ENCODE results near the gene CDK5RAP1. TPM values are rescaled to one million over a fixed set of nuclear protein-coding genes. Genes with fewer than 3 reads are reported as not detected.

The CDK5RAP1 gene
- total RNA-seq, 4 donors from 2014 or later: 11.3 to 19.5 (median 16.9) TPM

GRCh38 chr20:33337119-33337518, 64.2 kb downstream of the CDK5RAP1 start:
- Histone ChIP-seq H3K4me1 (no peaks in the 10 kb centered on the region), H3K27me3 (peaks cover 0 to 31% (median 0%) of the 10 kb centered on the region in 4 donors), H3K27ac (replicated peaks in 1 of 4) (no peak overlapping the region), H3K4me3 (no peak overlapping the region), H3K9me3 (no peaks in the 10 kb centered on the region), H3K36me3 (no peaks in the 10 kb centered on the region)
- WGBS: 74% methylated on average over 8 of the region's 8 CpGs
- intact Hi-C loops (cut with DNase I): no loop called here
- TF ChIP-seq POLR2AphosphoS5 (IDR thresholded peaks at IDR 0.05) (no peak), EP300 (IDR thresholded peaks at IDR 0.05) (no peak), POLR2A (IDR thresholded peaks at IDR 0.05; ENCODE audit: low read depth) (no peak)
- TF ChIP-seq, protein P1, sequence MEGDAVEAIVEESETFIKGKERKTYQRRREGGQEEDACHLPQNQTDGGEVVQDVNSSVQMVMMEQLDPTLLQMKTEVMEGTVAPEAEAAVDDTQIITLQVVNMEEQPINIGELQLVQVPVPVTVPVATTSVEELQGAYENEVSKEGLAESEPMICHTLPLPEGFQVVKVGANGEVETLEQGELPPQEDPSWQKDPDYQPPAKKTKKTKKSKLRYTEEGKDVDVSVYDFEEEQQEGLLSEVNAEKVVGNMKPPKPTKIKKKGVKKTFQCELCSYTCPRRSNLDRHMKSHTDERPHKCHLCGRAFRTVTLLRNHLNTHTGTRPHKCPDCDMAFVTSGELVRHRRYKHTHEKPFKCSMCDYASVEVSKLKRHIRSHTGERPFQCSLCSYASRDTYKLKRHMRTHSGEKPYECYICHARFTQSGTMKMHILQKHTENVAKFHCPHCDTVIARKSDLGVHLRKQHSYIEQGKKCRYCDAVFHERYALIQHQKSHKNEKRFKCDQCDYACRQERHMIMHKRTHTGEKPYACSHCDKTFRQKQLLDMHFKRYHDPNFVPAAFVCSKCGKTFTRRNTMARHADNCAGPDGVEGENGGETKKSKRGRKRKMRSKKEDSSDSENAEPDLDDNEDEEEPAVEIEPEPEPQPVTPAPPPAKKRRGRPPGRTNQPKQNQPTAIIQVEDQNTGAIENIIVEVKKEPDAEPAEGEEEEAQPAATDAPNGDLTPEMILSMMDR (IDR thresholded peaks at IDR 0.05): no peak
- no peak for DNase-seq (ENCODE audit: extremely low spot score)

DNA sequence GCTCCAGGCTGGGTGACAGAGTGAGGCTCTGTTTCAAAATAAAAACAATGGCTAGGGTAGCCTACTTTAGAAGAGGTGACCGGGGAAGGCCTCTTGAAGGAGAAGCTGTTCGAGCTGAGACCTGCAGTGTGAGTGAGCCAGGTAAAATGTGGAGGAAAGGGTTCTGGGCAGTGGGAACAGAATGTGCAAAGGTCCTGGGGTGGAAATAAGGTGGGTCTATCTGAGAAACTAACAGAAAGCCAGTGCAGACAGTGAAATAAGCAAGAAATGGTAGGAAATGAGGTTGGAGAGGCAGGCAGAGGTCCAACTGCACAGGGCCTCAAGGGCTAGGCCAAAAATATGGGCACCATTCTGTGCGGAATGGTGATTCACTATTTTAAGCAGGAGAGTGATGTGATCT, 64.9 kb downstream of the CDK5RAP1 start:
- H3K27me3 ChIP-seq: peaks cover 0 to 26% (median 0%) of the 10 kb centered on the region in 4 donors
- no peaks in the 10 kb centered on the region for H3K9me3 ChIP-seq
- no peak overlapping the region for H3K27ac ChIP-seq (replicated peaks in 1 of 4)
- WGBS: 84% methylated on average over 3 of the region's 3 CpGs
- no peak overlapping the region for H3K4me3 ChIP-seq
- intact Hi-C loops (cut with DNase I): no loop called here
- TF ChIP-seq POLR2A (IDR thresholded peaks at IDR 0.05; ENCODE audit: low read depth) (no peak), EP300 (IDR thresholded peaks at IDR 0.05) (no peak)
- TF ChIP-seq, protein P1 (IDR thresholded peaks at IDR 0.05): no peak
- H3K4me1 ChIP-seq: no peaks in the 10 kb centered on the region
- no peak for DNase-seq (ENCODE audit: extremely low spot score)
- no peaks in the 10 kb centered on the region for H3K36me3 ChIP-seq

GRCh38 chr20:33334111-33334510, 67.2 kb downstream of the CDK5RAP1 start:
- H3K36me3 ChIP-seq: no peaks in the 10 kb centered on the region
- intact Hi-C loops (cut with DNase I): no loop called here
- no peaks in the 10 kb centered on the region for H3K9me3 ChIP-seq
- TF ChIP-seq EP300 (IDR thresholded peaks at IDR 0.05) (no peak), POLR2A (IDR thresholded peaks at IDR 0.05; ENCODE audit: low read depth) (no peak), POLR2AphosphoS5 (IDR thresholded peaks at IDR 0.05) (no peak)
- TF ChIP-seq, protein P1 (IDR thresholded peaks at IDR 0.05): no peak
- H3K4me1 ChIP-seq: no peaks in the 10 kb centered on the region
- WGBS: 86% methylated on average over 3 of the region's 3 CpGs
- H3K4me3 ChIP-seq: no peak overlapping the region
- peaks cover 0 to 27% (median 0%) of the 10 kb centered on the region in 4 donors for H3K27me3 ChIP-seq
- no peak for DNase-seq (ENCODE audit: extremely low spot score)
- H3K27ac ChIP-seq (replicated peaks in 1 of 4): no peak overlapping the region

GRCh38 chr20:33333616-33334015, 67.7 kb downstream of the CDK5RAP1 start:
- Histone ChIP-seq H3K4me1 (no peaks in the 10 kb centered on the region), H3K36me3 (no peaks in the 10 kb centered on the region), H3K9me3 (no peaks in the 10 kb centered on the region), H3K4me3 (no peak overlapping the region), H3K27me3 (peaks cover 0 to 27% (median 0%) of the 10 kb centered on the region in 4 donors), H3K27ac (replicated peaks in 1 of 4) (no peak overlapping the region)
- intact Hi-C loops (cut with DNase I): no loop called here
- 91% methylated on average over 7 of the region's 7 CpGs for WGBS
- TF ChIP-seq EP300 (IDR thresholded peaks at IDR 0.05) (no peak), POLR2AphosphoS5 (IDR thresholded peaks at IDR 0.05) (no peak), POLR2A (IDR thresholded peaks at IDR 0.05; ENCODE audit: low read depth) (no peak)
- TF ChIP-seq, protein P1 (IDR thresholded peaks at IDR 0.05): no peak
- DNase-seq (ENCODE audit: extremely low spot score): no peak

DNA sequence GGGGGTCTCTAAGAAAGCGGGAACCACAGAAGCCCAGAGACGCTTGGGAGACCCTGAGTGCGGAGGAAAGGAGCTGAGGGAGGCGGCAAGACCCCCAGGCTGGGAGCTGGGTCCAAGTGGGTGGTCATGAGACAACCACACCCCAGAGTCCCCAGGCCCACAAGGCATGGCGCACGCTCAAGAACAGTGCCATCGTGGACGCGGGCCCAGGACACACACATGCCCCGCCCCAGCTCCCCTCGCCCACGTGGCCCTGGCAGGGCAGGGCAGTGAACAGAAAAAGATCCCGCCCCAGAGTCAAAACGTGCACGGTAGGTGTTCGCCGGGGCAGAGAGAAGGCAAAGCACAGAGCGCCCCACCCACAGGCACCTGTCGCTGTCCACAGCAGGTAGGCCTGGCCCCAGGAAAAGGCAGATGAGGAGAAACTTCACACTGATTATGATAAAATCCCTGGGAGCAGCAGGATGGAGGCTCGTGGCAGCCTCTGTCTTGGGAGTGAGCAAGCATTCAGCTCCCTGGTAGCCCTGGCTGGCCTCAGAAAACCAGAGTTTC, 68.3 kb downstream of the CDK5RAP1 start:
- Histone ChIP-seq H3K4me3 (no peak overlapping the region), H3K9me3 (no peaks in the 10 kb centered on the region), H3K27me3 (peaks cover 0 to 30% (median 0%) of the 10 kb centered on the region in 4 donors), H3K27ac (replicated peaks in 1 of 4) (no peak overlapping the region), H3K4me1 (no peaks in the 10 kb centered on the region), H3K36me3 (no peaks in the 10 kb centered on the region)
- DNase-seq (ENCODE audit: extremely low spot score): no peak
- 84% methylated on average over 20 of the region's 20 CpGs for WGBS
- TF ChIP-seq, protein P1 (IDR thresholded peaks at IDR 0.05): no peak
- TF ChIP-seq POLR2AphosphoS5 (IDR thresholded peaks at IDR 0.05) (no peak), POLR2A (IDR thresholded peaks at IDR 0.05; ENCODE audit: low read depth) (no peak), EP300 (IDR thresholded peaks at IDR 0.05) (no peak)
- intact Hi-C loops (cut with DNase I): no loop called here

All from esophagus muscularis mucosa (tissue), 4 donors.